Pons (tissue), 1 donor: ENCODE results near the gene NET1.
"Not testable (repeated sequence)": the region's sequence is repeated elsewhere in the genome, so short reads cannot be mapped to it uniquely, and the experiment has no call there.

ENCODE experiments used
- DNase-seq: peaks from one replicate; pipeline ENCODE4 v3.0.0-alpha.2; 2016; ENCODE audit warnings: low spot score

NET1 gene

GRCh38 chr10:5462841-5463293 lies 50.5 kb downstream of the NET1 start:
- DNase-seq = no peak

DNA sequence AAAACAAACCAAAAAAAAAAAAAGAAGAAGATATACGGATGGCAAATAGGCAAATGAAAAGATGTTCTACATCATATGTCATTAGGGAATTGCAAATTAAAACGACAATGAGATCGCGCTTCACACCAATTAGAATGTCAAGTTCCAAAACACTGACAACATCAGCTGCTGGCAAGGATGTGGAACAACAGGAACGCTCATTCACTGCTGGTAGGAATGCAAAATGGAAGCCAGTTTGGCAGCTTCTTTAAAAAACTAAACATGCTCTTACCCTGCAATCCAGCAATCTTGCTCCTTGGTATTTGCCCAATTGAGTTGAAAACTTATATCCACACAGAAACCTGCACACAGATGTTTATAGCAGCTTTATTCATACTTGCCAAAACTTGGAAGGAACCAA lies 52.2 kb downstream of the NET1 start:
- no peak for DNase-seq

GRCh38 chr10:5465976-5466450 lies 53.7 kb downstream of the NET1 start:
- no peak for DNase-seq

GRCh38 chr10:5466451-5467206 lies 54.3 kb downstream of the NET1 start:
- no peak for DNase-seq

GRCh38 chr10:5467207-5467535 lies 54.8 kb downstream of the NET1 start:
- no peak for DNase-seq

GRCh38 chr10:5467634-5468255 lies 55.4 kb downstream of the NET1 start:
- no peak for DNase-seq

DNA sequence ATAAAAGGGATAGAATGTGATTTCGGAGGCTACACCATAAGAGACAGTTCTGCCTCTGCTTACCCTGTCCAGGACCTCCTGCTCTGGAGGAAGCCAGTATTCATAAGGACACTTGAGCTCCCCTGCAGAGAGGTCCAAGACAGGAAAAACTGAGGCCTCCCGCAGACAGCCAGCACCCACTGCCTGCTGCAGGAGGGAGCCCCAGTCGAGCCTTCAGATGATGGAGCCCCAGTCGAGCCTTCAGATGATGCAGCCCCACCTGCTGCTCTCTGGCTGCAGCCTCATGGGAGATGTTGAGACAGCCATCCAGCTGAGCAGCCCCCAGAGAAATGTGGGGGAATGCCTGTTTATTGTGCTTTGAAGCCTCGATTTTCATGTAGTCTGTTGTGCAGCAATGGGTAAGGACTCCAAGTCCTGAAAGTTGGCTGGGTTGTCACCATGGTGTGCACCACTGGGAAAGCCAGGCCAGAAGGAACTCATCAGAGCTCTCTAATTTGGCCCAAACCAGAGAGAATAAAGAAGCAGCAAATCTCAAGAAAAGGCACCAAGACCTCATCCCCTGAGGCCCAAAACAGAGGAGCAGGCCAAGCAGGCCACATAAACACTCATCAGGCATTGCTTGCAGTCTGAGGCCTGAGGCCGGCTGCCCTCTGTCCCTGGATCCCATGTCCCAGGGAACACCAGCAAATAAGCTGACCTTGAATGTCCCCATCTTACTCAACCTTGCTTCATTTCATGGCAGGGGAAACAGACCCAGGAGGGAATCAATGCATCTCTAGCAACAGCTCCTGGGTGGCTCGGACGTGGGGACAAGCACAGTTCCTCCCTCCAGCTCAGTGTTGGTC lies 56.1 kb downstream of the NET1 start:
- no peak for DNase-seq

- no peak for DNase-seq
Measured at GRCh38 chr10:5469353-5470061, 57.1 kb downstream of the NET1 start.

- no peak for DNase-seq
Measured at GRCh38 chr10:5470062-5470751, 57.9 kb downstream of the NET1 start.

- DNase-seq = not testable (repeated sequence)
Measured at GRCh38 chr10:5474642-5475041, 62.3 kb downstream of the NET1 start.

- not testable (repeated sequence) for DNase-seq
Measured at GRCh38 chr10:5475088-5475487, 62.7 kb downstream of the NET1 start.

DNA sequence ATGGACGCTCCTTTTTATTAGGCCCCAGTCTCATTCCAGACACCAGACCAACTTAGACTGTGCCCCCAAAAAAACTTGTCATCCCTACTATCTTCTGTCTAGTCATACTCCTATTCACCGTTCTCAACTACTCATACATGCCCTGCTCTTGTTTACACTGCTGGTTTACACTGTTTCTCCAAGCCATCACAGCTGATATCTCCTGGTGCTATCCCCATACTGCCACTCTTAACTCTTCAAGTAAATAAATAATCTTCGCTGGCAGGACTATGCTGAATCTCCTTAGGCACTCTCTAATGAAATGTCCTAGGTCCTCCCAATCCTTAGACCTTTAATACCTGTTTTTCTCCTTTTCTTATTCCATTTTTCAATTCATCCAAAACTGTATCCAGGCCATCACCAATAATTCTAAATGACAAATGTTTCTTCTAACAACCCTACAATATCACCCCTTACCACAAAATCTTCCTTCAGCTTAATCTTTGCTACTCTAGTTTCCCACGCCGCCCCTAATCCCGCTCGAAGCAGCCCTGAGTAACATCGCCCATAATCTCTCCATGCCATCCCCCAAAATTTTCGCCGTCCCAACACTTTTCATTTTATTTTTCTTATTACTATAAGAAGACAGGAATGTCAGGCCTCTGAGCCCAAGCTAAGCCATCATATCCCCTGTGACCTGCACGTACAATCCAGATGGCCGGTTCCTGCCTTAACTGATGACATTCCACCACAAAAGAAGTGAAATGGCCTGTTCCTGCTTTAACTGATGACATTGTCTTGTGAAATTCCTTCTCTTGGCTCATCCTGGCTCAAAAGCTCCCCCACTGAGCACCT lies 63.8 kb downstream of the NET1 start:
- not testable (repeated sequence) for DNase-seq

DNA sequence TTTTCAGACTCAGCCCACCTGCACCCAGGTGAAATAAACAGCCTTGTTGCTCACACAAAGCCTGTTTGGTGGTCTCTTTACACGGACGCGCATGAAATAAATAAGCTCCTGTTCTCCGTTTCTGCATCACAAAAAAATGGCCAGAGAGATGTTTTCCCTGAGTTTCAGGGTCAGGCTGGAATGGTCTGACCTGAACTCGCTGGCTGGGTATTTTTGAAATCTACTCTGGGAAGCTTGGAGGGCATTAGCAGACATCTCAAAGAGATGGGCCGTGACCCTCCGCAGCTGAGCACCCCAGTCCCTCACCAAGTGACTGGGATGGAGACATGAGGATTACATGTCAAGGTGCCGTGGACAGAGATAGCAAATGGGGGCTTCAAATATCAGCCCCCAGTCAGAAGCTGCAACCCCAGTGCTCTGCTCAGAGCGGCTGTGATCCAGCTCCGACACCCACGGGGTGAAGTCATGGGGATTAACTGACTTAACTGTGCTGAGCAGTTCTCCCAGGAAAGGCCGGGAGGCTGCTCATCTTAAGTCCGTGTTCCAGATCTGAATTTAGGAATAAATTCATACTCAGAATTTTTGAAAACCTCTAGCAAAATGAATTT lies 64.7 kb downstream of the NET1 start:
- no peak for DNase-seq

GRCh38 chr10:5477948-5478693 lies 65.8 kb downstream of the NET1 start:
- no peak for DNase-seq

- no peak for DNase-seq
Measured at GRCh38 chr10:5478694-5479305, 66.4 kb downstream of the NET1 start.

GRCh38 chr10:5479481-5480161 lies 67.3 kb downstream of the NET1 start:
- no peak for DNase-seq

GRCh38 chr10:5480162-5480941 lies 68.0 kb downstream of the NET1 start:
- DNase-seq = no peak

- no peak for DNase-seq
Measured at GRCh38 chr10:5481121-5481520, 68.8 kb downstream of the NET1 start.
